EL (cell line): ENCODE data around the gene CFAP53.

Source experiments
- DNase-seq: peaks from one replicate; pipeline ENCODE4 v3.0.0-alpha.2; 2016

Gene CFAP53

GRCh38 chr18:50287441-50288347 is 21.4 kb upstream of the CFAP53 start, which contains the start of gene CXXC1:
TSS of gene CXXC1 (minus strand) at chr18:50287692. CDS start at chr18:50287589, 103 bp downstream.
- DNase-seq: peak; percentile 99

GRCh38 chr18:50287028-50287440 is 20.7 kb upstream of the CFAP53 start:
- DNase-seq: no peak

- DNase-seq: peak; percentile 67
These were observed 20.2 kb upstream of the CFAP53 start for GRCh38 chr18:50286391-50287027.

GRCh38 chr18:50285631-50286321 is 19.5 kb upstream of the CFAP53 start:
- no peak for DNase-seq

GRCh38 chr18:50285071-50285470 is 18.8 kb upstream of the CFAP53 start:
- no peak for DNase-seq

- DNase-seq: peak; percentile 53
These were observed 18.1 kb upstream of the CFAP53 start for GRCh38 chr18:50284255-50284885.

GRCh38 chr18:50283469-50284209 is 17.3 kb upstream of the CFAP53 start:
- no peak for DNase-seq

GRCh38 chr18:50282521-50283335 is 16.4 kb upstream of the CFAP53 start:
- no peak for DNase-seq

GRCh38 chr18:50281972-50282520 is 15.8 kb upstream of the CFAP53 start:
- no peak for DNase-seq

- DNase-seq: peak; percentile 98
These were observed 15.1 kb upstream of the CFAP53 start, which contains the start of gene MBD1 for GRCh38 chr18:50281295-50281971. TSS of gene MBD1 (minus strand) at chr18:50281523. CDS start at chr18:50279992, 1,531 bp downstream.

GRCh38 chr18:50280707-50281294 is 14.5 kb upstream of the CFAP53 start:
- no peak for DNase-seq

- DNase-seq: no peak
These were observed 13.5 kb upstream of the CFAP53 start for GRCh38 chr18:50279752-50280151.

- DNase-seq: peak; percentile 67
These were observed 11.6 kb upstream of the CFAP53 start for GRCh38 chr18:50277942-50278341.

GRCh38 chr18:50276452-50276851 is 10.2 kb upstream of the CFAP53 start:
- DNase-seq: no peak

GRCh38 chr18:50275503-50276036 is 9.3 kb upstream of the CFAP53 start:
- no peak for DNase-seq

GRCh38 chr18:50274941-50275340 is 8.6 kb upstream of the CFAP53 start:
- DNase-seq: no peak

- no peak for DNase-seq
These were observed 7.7 kb upstream of the CFAP53 start for GRCh38 chr18:50274044-50274442.

- DNase-seq: no peak
These were observed 7.1 kb upstream of the CFAP53 start for GRCh38 chr18:50273203-50274043.

- no peak for DNase-seq
These were observed 6.3 kb upstream of the CFAP53 start for GRCh38 chr18:50272568-50272967.
